ENCODE results near the gene CWC15.

- no peak for TF ChIP-seq EZH2 (IDR thresholded peaks at IDR 0.05; ENCODE audit: borderline replicate concordance, insufficient read depth, low read depth, low read length, poor library complexity, severe bottlenecking)
- no peak for TF ChIP-seq CTCF (IDR thresholded peaks at IDR 0.05)
Measured at GRCh38 chr11:94959179-94959578, 14.2 kb downstream of the CWC15 start.
